Neural crest cell (in vitro differentiated cells): ENCODE measurements around the gene MYF6. TPM values are rescaled to one million over a fixed set of nuclear protein-coding genes. Genes with fewer than 3 reads are reported as not detected.

Experiments
- DNase-seq: peaks from one replicate; pipeline ENCODE4 v3.0.0; 2021; ENCODE audit warnings: low read depth, mixed read lengths, low spot score
- H3K27ac Mint-ChIP-seq: one replicate; pipeline ENCODE4 v1.8.0; 2021; ENCODE audit warnings: mild to moderate bottlenecking, mixed read lengths; ENCODE audit not compliant: unreplicated experiment
- H3K27me3 Mint-ChIP-seq: 2 replicates; pipeline ENCODE4 v1.8.0; 2021; ENCODE audit warnings: low read depth, mild to moderate bottlenecking, mixed read lengths
- H3K36me3 Mint-ChIP-seq: 2 replicates; pipeline ENCODE4 v1.8.0; 2021; ENCODE audit warnings: low read depth, mild to moderate bottlenecking, mixed read lengths
- H3K4me1 Mint-ChIP-seq: 2 replicates; pipeline ENCODE4 v1.8.0; 2021; ENCODE audit warnings: mixed read lengths
- H3K4me3 Mint-ChIP-seq: one replicate; pipeline ENCODE4 v1.8.0; 2021; ENCODE audit warnings: mild to moderate bottlenecking, mixed read lengths
- H3K9me3 Mint-ChIP-seq: 2 replicates; pipeline ENCODE4 v1.8.0; 2021; ENCODE audit warnings: mixed read lengths
- CTCF ChIP-seq: fragments of 200-600 bp; sonication (generic); conservative IDR thresholded peaks from 2 replicates; pipeline ENCODE4 v1.5.0; 2021; ENCODE audit warnings: antibody characterized with exemption, mild to moderate bottlenecking
- total RNA-seq: library from RNA; stranded (reverse); gene quantifications from 2 replicates; pipeline ENCODE4 v1.2.1, GENCODE V29; 2021

The MYF6 gene
- total RNA-seq, 1 donor from 2014 or later = not detected

- no peak overlapping the region for H3K4me3 Mint-ChIP-seq
- TF ChIP-seq CTCF = no peak
- H3K27me3 Mint-ChIP-seq = no peaks in the 10 kb centered on the region
- H3K27ac Mint-ChIP-seq = no peak overlapping the region
- DNase-seq = no peak
- peaks cover 7% of the 10 kb centered on the region for H3K4me1 Mint-ChIP-seq
- no peaks in the 10 kb centered on the region for H3K9me3 Mint-ChIP-seq
- H3K36me3 Mint-ChIP-seq = no peaks in the 10 kb centered on the region
These were observed 8.4 kb upstream of the MYF6 start for GRCh38 chr12:80698847-80699542.

GRCh38 chr12:80700327-80700726, 7.1 kb upstream of the MYF6 start:
- no peak for DNase-seq
- Mint-ChIP-seq H3K27ac (no peak overlapping the region), H3K4me1 (peaks cover 7% of the 10 kb centered on the region), H3K27me3 (no peaks in the 10 kb centered on the region), H3K9me3 (no peaks in the 10 kb centered on the region), H3K36me3 (no peaks in the 10 kb centered on the region), H3K4me3 (no peak overlapping the region)
- no peak for TF ChIP-seq CTCF

GRCh38 chr12:80701388-80701787, 6.0 kb upstream of the MYF6 start:
- H3K4me1 Mint-ChIP-seq = peaks cover 7% of the 10 kb centered on the region
- H3K27me3 Mint-ChIP-seq = peaks cover 8% of the 10 kb centered on the region
- no peak overlapping the region for H3K27ac Mint-ChIP-seq
- no peak for DNase-seq
- H3K36me3 Mint-ChIP-seq = no peaks in the 10 kb centered on the region
- no peak overlapping the region for H3K4me3 Mint-ChIP-seq
- no peaks in the 10 kb centered on the region for H3K9me3 Mint-ChIP-seq
- no peak for TF ChIP-seq CTCF

GRCh38 chr12:80702889-80703805, 4.3 kb upstream of the MYF6 start:
- H3K4me1 Mint-ChIP-seq = peaks cover 7% of the 10 kb centered on the region
- no peaks in the 10 kb centered on the region for H3K9me3 Mint-ChIP-seq
- no peak overlapping the region for H3K27ac Mint-ChIP-seq
- no peaks in the 10 kb centered on the region for H3K36me3 Mint-ChIP-seq
- no peak for DNase-seq
- no peak for TF ChIP-seq CTCF
- H3K27me3 Mint-ChIP-seq = peaks cover 26% of the 10 kb centered on the region
- H3K4me3 Mint-ChIP-seq = no peak overlapping the region

GRCh38 chr12:80704420-80704819, 3.0 kb upstream of the MYF6 start:
- Mint-ChIP-seq H3K27me3 (peaks cover 38% of the 10 kb centered on the region), H3K36me3 (peaks cover 3% of the 10 kb centered on the region), H3K27ac (no peak overlapping the region), H3K4me1 (peaks cover 14% of the 10 kb centered on the region), H3K4me3 (no peak overlapping the region), H3K9me3 (no peaks in the 10 kb centered on the region)
- no peak for TF ChIP-seq CTCF
- no peak for DNase-seq
